ENCODE data around the gene MTCH2.

The MTCH2 gene

GRCh38 chr11:47631473-47631872 lies 10.9 kb downstream of the MTCH2 start:
- Histone ChIP-seq H3K4me1 (ENCODE audit: control insufficient read depth, insufficient read depth, low read length) (no peaks in the 10 kb centered on the region), H3K27me3 (ENCODE audit: control insufficient read depth, insufficient read depth, low read length) (no peaks in the 10 kb centered on the region), H3K9ac (ENCODE audit: low read depth, low read length) (no peak overlapping the region), H3K4me3 (ENCODE audit: low read depth, low read length) (no peak overlapping the region), H3K9me3 (ENCODE audit: control insufficient read depth, insufficient read depth, low read length) (no peaks in the 10 kb centered on the region), H3K36me3 (ENCODE audit: control insufficient read depth, insufficient read depth, low read length) (peaks cover 44% of the 10 kb centered on the region)

- H3K36me3 ChIP-seq (ENCODE audit: control insufficient read depth, insufficient read depth, low read length), result peaks cover 41% of the 10 kb centered on the region
- no peak overlapping the region for H3K4me3 ChIP-seq (ENCODE audit: low read depth, low read length)
- no peaks in the 10 kb centered on the region for H3K9me3 ChIP-seq (ENCODE audit: control insufficient read depth, insufficient read depth, low read length)
- no peak overlapping the region for H3K9ac ChIP-seq (ENCODE audit: low read depth, low read length)
- H3K4me1 ChIP-seq (ENCODE audit: control insufficient read depth, insufficient read depth, low read length), result no peaks in the 10 kb centered on the region
- H3K27me3 ChIP-seq (ENCODE audit: control insufficient read depth, insufficient read depth, low read length), result no peaks in the 10 kb centered on the region
These were observed 14.3 kb downstream of the MTCH2 start for GRCh38 chr11:47628026-47628425.

- Histone ChIP-seq H3K36me3 (ENCODE audit: control insufficient read depth, insufficient read depth, low read length) (peaks cover 47% of the 10 kb centered on the region), H3K4me1 (ENCODE audit: control insufficient read depth, insufficient read depth, low read length) (no peaks in the 10 kb centered on the region), H3K9ac (ENCODE audit: low read depth, low read length) (no peak overlapping the region), H3K4me3 (ENCODE audit: low read depth, low read length) (no peak overlapping the region), H3K9me3 (ENCODE audit: control insufficient read depth, insufficient read depth, low read length) (no peaks in the 10 kb centered on the region), H3K27me3 (ENCODE audit: control insufficient read depth, insufficient read depth, low read length) (no peaks in the 10 kb centered on the region)
These were observed 16.1 kb downstream of the MTCH2 start for GRCh38 chr11:47626234-47626633.

- peaks cover 12% of the 10 kb centered on the region for H3K36me3 ChIP-seq (ENCODE audit: control insufficient read depth, insufficient read depth, low read length)
- H3K4me3 ChIP-seq (ENCODE audit: low read depth, low read length), result no peak overlapping the region
- no peaks in the 10 kb centered on the region for H3K4me1 ChIP-seq (ENCODE audit: control insufficient read depth, insufficient read depth, low read length)
- H3K27me3 ChIP-seq (ENCODE audit: control insufficient read depth, insufficient read depth, low read length), result no peaks in the 10 kb centered on the region
- no peaks in the 10 kb centered on the region for H3K9me3 ChIP-seq (ENCODE audit: control insufficient read depth, insufficient read depth, low read length)
- no peak overlapping the region for H3K9ac ChIP-seq (ENCODE audit: low read depth, low read length)
These were observed 21.5 kb downstream of the MTCH2 start for GRCh38 chr11:47620836-47621378.

GRCh38 chr11:47617417-47617809 lies 24.9 kb downstream of the MTCH2 start:
- H3K27me3 ChIP-seq (ENCODE audit: control insufficient read depth, insufficient read depth, low read length), result no peaks in the 10 kb centered on the region
- no peak overlapping the region for H3K4me3 ChIP-seq (ENCODE audit: low read depth, low read length)
- no peaks in the 10 kb centered on the region for H3K4me1 ChIP-seq (ENCODE audit: control insufficient read depth, insufficient read depth, low read length)
- no peak overlapping the region for H3K9ac ChIP-seq (ENCODE audit: low read depth, low read length)
- H3K9me3 ChIP-seq (ENCODE audit: control insufficient read depth, insufficient read depth, low read length), result no peaks in the 10 kb centered on the region
- peaks cover 7% of the 10 kb centered on the region for H3K36me3 ChIP-seq (ENCODE audit: control insufficient read depth, insufficient read depth, low read length)

GRCh38 chr11:47616726-47617416 lies 25.5 kb downstream of the MTCH2 start:
- no peaks in the 10 kb centered on the region for H3K9me3 ChIP-seq (ENCODE audit: control insufficient read depth, insufficient read depth, low read length)
- H3K4me3 ChIP-seq (ENCODE audit: low read depth, low read length), result no peak overlapping the region
- H3K9ac ChIP-seq (ENCODE audit: low read depth, low read length), result no peak overlapping the region
- no peaks in the 10 kb centered on the region for H3K27me3 ChIP-seq (ENCODE audit: control insufficient read depth, insufficient read depth, low read length)
- H3K36me3 ChIP-seq (ENCODE audit: control insufficient read depth, insufficient read depth, low read length), result peaks cover 3% of the 10 kb centered on the region
- no peaks in the 10 kb centered on the region for H3K4me1 ChIP-seq (ENCODE audit: control insufficient read depth, insufficient read depth, low read length)

GRCh38 chr11:47615249-47615648 lies 27.1 kb downstream of the MTCH2 start:
- Histone ChIP-seq H3K4me1 (ENCODE audit: control insufficient read depth, insufficient read depth, low read length) (no peaks in the 10 kb centered on the region), H3K9me3 (ENCODE audit: control insufficient read depth, insufficient read depth, low read length) (no peaks in the 10 kb centered on the region), H3K27me3 (ENCODE audit: control insufficient read depth, insufficient read depth, low read length) (no peaks in the 10 kb centered on the region), H3K36me3 (ENCODE audit: control insufficient read depth, insufficient read depth, low read length) (no peaks in the 10 kb centered on the region), H3K4me3 (ENCODE audit: low read depth, low read length) (no peak overlapping the region), H3K9ac (ENCODE audit: low read depth, low read length) (no peak overlapping the region)

GRCh38 chr11:47611348-47611794 lies 31.0 kb downstream of the MTCH2 start:
- Histone ChIP-seq H3K27me3 (ENCODE audit: control insufficient read depth, insufficient read depth, low read length) (no peaks in the 10 kb centered on the region), H3K4me1 (ENCODE audit: control insufficient read depth, insufficient read depth, low read length) (no peaks in the 10 kb centered on the region), H3K4me3 (ENCODE audit: low read depth, low read length) (no peak overlapping the region), H3K36me3 (ENCODE audit: control insufficient read depth, insufficient read depth, low read length) (no peaks in the 10 kb centered on the region), H3K9me3 (ENCODE audit: control insufficient read depth, insufficient read depth, low read length) (no peaks in the 10 kb centered on the region), H3K9ac (ENCODE audit: low read depth, low read length) (no peak overlapping the region)

GRCh38 chr11:47609675-47610074 lies 32.7 kb downstream of the MTCH2 start:
- Histone ChIP-seq H3K36me3 (ENCODE audit: control insufficient read depth, insufficient read depth, low read length) (no peaks in the 10 kb centered on the region), H3K4me3 (ENCODE audit: low read depth, low read length) (no peak overlapping the region), H3K27me3 (ENCODE audit: control insufficient read depth, insufficient read depth, low read length) (no peaks in the 10 kb centered on the region), H3K9ac (ENCODE audit: low read depth, low read length) (no peak overlapping the region), H3K9me3 (ENCODE audit: control insufficient read depth, insufficient read depth, low read length) (no peaks in the 10 kb centered on the region), H3K4me1 (ENCODE audit: control insufficient read depth, insufficient read depth, low read length) (no peaks in the 10 kb centered on the region)

- Histone ChIP-seq H3K4me3 (ENCODE audit: low read depth, low read length) (no peak overlapping the region), H3K27me3 (ENCODE audit: control insufficient read depth, insufficient read depth, low read length) (no peaks in the 10 kb centered on the region), H3K36me3 (ENCODE audit: control insufficient read depth, insufficient read depth, low read length) (no peaks in the 10 kb centered on the region), H3K4me1 (ENCODE audit: control insufficient read depth, insufficient read depth, low read length) (no peaks in the 10 kb centered on the region), H3K9ac (ENCODE audit: low read depth, low read length) (no peak overlapping the region), H3K9me3 (ENCODE audit: control insufficient read depth, insufficient read depth, low read length) (no peaks in the 10 kb centered on the region)
These were observed 35.0 kb downstream of the MTCH2 start for GRCh38 chr11:47607380-47607779.

- Histone ChIP-seq H3K9ac (ENCODE audit: low read depth, low read length) (no peak overlapping the region), H3K27me3 (ENCODE audit: control insufficient read depth, insufficient read depth, low read length) (no peaks in the 10 kb centered on the region), H3K4me3 (ENCODE audit: low read depth, low read length) (no peak overlapping the region), H3K4me1 (ENCODE audit: control insufficient read depth, insufficient read depth, low read length) (no peaks in the 10 kb centered on the region), H3K9me3 (ENCODE audit: control insufficient read depth, insufficient read depth, low read length) (no peaks in the 10 kb centered on the region), H3K36me3 (ENCODE audit: control insufficient read depth, insufficient read depth, low read length) (no peaks in the 10 kb centered on the region)
These were observed 35.6 kb downstream of the MTCH2 start for GRCh38 chr11:47606731-47607130.

- H3K9me3 ChIP-seq (ENCODE audit: control insufficient read depth, insufficient read depth, low read length), result no peaks in the 10 kb centered on the region
- H3K9ac ChIP-seq (ENCODE audit: low read depth, low read length), result no peak overlapping the region
- H3K36me3 ChIP-seq (ENCODE audit: control insufficient read depth, insufficient read depth, low read length), result no peaks in the 10 kb centered on the region
- no peak overlapping the region for H3K4me3 ChIP-seq (ENCODE audit: low read depth, low read length)
- no peaks in the 10 kb centered on the region for H3K4me1 ChIP-seq (ENCODE audit: control insufficient read depth, insufficient read depth, low read length)
- H3K27me3 ChIP-seq (ENCODE audit: control insufficient read depth, insufficient read depth, low read length), result no peaks in the 10 kb centered on the region
These were observed 36.4 kb downstream of the MTCH2 start for GRCh38 chr11:47605921-47606320.

Data from iPS-15b (cell line).